Keratinocyte (primary cell): Measurements from ENCODE around the gene CANT1. TPM values are rescaled to one million over a fixed set of nuclear protein-coding genes. Genes with fewer than 3 reads are reported as not detected.

ENCODE experiments used
- DNase-seq: peaks from one replicate; pipeline ENCODE4 v3.0.0-alpha.2; 2011; ENCODE audit warnings: low read depth, missing footprints, low spot score
- FAIRE-seq: peaks from 2 replicates; lab custom pipeline; 2011; peaks lifted over from hg19 to GRCh38; lab: Jason Lieb, UNC
- H2AFZ ChIP-seq: 2 replicates; pipeline ENCODE4 v1.6.0; 2012; ENCODE audit warnings: low read length, control low read depth, inconsistent platforms; ENCODE audit not compliant: control insufficient read depth
- H3K27ac ChIP-seq: 2 replicates; pipeline ENCODE4 v1.5.1; 2011; ENCODE audit warnings: low read length; ENCODE audit not compliant: control insufficient read depth, insufficient read depth
- H3K27me3 ChIP-seq: 3 replicates; pipeline ENCODE4 v1.6.0; 2011; ENCODE audit warnings: low read length; ENCODE audit not compliant: control insufficient read depth, insufficient read depth; ENCODE audit errors: extremely low read depth
- H3K36me3 ChIP-seq, 2 experiments: 2 replicates in 1 of 2; 3 replicates in 1 of 2; pipeline ENCODE4 v1.5.1; 2011; ENCODE audit warnings: low read length in 2 of 2, mild to moderate bottlenecking in 1 of 2; ENCODE audit not compliant: control insufficient read depth in 2 of 2, insufficient read depth in 2 of 2; ENCODE audit errors: extremely low read depth in 1 of 2
- H3K4me1 ChIP-seq: 3 replicates; pipeline ENCODE4 v1.5.1; 2011; ENCODE audit warnings: low read length; ENCODE audit not compliant: control insufficient read depth, insufficient read depth; ENCODE audit errors: extremely low read depth
- H3K4me2 ChIP-seq: 3 replicates; pipeline ENCODE4 v1.6.0; 2011; ENCODE audit warnings: low read depth, low read length; ENCODE audit not compliant: control insufficient read depth, insufficient read depth; ENCODE audit errors: extremely low read depth
- H3K4me3 ChIP-seq, 3 experiments: fragments of 200-600 bp in 1 of 3; sonication (generic) in 1 of 3; 2 replicates in 2 of 3; 3 replicates in 1 of 3; pipeline ENCODE4 v1.5.1; 2011 to 2016; ENCODE audit warnings: low read length in 3 of 3, mild to moderate bottlenecking in 3 of 3, control low read depth in 2 of 3, inconsistent platforms in 1 of 3, low read depth in 1 of 3, mixed read lengths in 1 of 3, mixed run types in 1 of 3, moderate library complexity in 1 of 3; ENCODE audit not compliant: control insufficient read depth in 2 of 3, insufficient read depth in 2 of 3; ENCODE audit errors: extremely low read depth in 1 of 3
- H3K79me2 ChIP-seq: 2 replicates; pipeline ENCODE4 v1.6.0; 2012; ENCODE audit warnings: low read length; ENCODE audit not compliant: control insufficient read depth, insufficient read depth
- H3K9ac ChIP-seq: 3 replicates; pipeline ENCODE4 v1.6.0; 2011; ENCODE audit warnings: low read length; ENCODE audit not compliant: control insufficient read depth, insufficient read depth; ENCODE audit errors: extremely low read depth
- H3K9me1 ChIP-seq: 3 replicates; pipeline ENCODE4 v1.6.0; 2011; ENCODE audit warnings: low read length; ENCODE audit not compliant: control insufficient read depth, insufficient read depth; ENCODE audit errors: extremely low read depth
- H3K9me3 ChIP-seq: 2 replicates; pipeline ENCODE4 v1.5.1; 2012; ENCODE audit warnings: low read depth, low read length; ENCODE audit not compliant: control insufficient read depth
- H4K20me1 ChIP-seq: 3 replicates; pipeline ENCODE4 v1.6.0; 2011; ENCODE audit warnings: low read length; ENCODE audit not compliant: control insufficient read depth, insufficient read depth; ENCODE audit errors: extremely low read depth
- EZH2 ChIP-seq: IDR thresholded peaks from one replicate; pipeline ENCODE4 v1.6.1; 2012; ENCODE audit warnings: inconsistent platforms, mild to moderate bottlenecking, low read length, moderate library complexity
- dilution Hi-C: fragments of 300-500 bp; cut with MboI; formaldehyde crosslinking; loops from one replicate; pipeline ENCODE4 v1.7.0; 2020; ENCODE audit warnings: low sequenced_read_pairs; ENCODE audit not compliant: extremely low pct_ligation_motif_present
- polyA plus RNA-seq, 5 experiments: library from polyadenylated mRNA; depleted of rRNA in 3 of 5; stranded (reverse) in 3 of 5; stranded (forward) in 1 of 5; unstranded in 1 of 5; fragments of >200 nt; gene quantifications; 1 replicate in 1 of 5; 2 replicates in 3 of 5; 3 replicates in 1 of 5; pipeline versions ENCODE4 v1.2.1 to v1.2.3, GENCODE V29; 2011 to 2012; ENCODE audit warnings: missing spikeins in 2 of 5, low read depth in 1 of 5, low replicate concordance in 1 of 5
- TF ChIP-seq, protein P1 (sequence below), 3 experiments: IDR thresholded peaks in 1 of 3; conservative IDR thresholded peaks in 1 of 3; optimal IDR thresholded peaks in 1 of 3; 2 replicates in 2 of 3; 3 replicates in 1 of 3; pipeline versions ENCODE3 to v1.5.1; 2011; ENCODE audit warnings: low read length in 3 of 3, mild to moderate bottlenecking in 3 of 3, moderate library complexity in 2 of 3, control low read depth in 1 of 3, inconsistent platforms in 1 of 3; ENCODE audit not compliant: insufficient read depth in 2 of 3; ENCODE audit errors: extremely low read depth in 1 of 3

CANT1 gene
- polyA plus RNA-seq, 1 donor (not counting 4 experiments of a cell fraction or from before 2014, with no cell fraction given), result 53.2 TPM

- Histone ChIP-seq H3K9me3 (no peaks in the 10 kb centered on the region), H3K79me2 (no peaks in the 10 kb centered on the region), H2AFZ (no peak overlapping the region), H4K20me1 (no peaks in the 10 kb centered on the region), H3K4me1 (peaks cover 9% of the 10 kb centered on the region), H3K27me3 (peaks cover 19% of the 10 kb centered on the region), H3K9me1 (no peaks in the 10 kb centered on the region), H3K27ac (no peak overlapping the region), H3K4me2 (no peak overlapping the region), H3K36me3 (no peaks in the 10 kb centered on the region), H3K9ac (no peak overlapping the region), H3K4me3 (no peak overlapping the region)
- DNase-seq (no peak), FAIRE-seq (no peak)
- TF ChIP-seq, protein P1, sequence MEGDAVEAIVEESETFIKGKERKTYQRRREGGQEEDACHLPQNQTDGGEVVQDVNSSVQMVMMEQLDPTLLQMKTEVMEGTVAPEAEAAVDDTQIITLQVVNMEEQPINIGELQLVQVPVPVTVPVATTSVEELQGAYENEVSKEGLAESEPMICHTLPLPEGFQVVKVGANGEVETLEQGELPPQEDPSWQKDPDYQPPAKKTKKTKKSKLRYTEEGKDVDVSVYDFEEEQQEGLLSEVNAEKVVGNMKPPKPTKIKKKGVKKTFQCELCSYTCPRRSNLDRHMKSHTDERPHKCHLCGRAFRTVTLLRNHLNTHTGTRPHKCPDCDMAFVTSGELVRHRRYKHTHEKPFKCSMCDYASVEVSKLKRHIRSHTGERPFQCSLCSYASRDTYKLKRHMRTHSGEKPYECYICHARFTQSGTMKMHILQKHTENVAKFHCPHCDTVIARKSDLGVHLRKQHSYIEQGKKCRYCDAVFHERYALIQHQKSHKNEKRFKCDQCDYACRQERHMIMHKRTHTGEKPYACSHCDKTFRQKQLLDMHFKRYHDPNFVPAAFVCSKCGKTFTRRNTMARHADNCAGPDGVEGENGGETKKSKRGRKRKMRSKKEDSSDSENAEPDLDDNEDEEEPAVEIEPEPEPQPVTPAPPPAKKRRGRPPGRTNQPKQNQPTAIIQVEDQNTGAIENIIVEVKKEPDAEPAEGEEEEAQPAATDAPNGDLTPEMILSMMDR (optimal IDR thresholded peaks at IDR 0.05 in 1 of 3, IDR thresholded peaks at IDR 0.05 in 1 of 3, conservative IDR thresholded peaks at IDR 0.05 in 1 of 3; ENCODE audit: extremely low read depth in 1 of 3, insufficient read depth in 2 of 3, low read length in 3 of 3), result no peak
- no peak for TF ChIP-seq EZH2
- dilution Hi-C loops, result no loop called here
Measured at GRCh38 chr17:78959803-78960202, 49.8 kb downstream of the CANT1 start.

- no peak overlapping the region for H3K9ac ChIP-seq
- FAIRE-seq (no peak), DNase-seq (no peak)
- H3K36me3 ChIP-seq, result no peaks in the 10 kb centered on the region
- peaks cover 21% of the 10 kb centered on the region for H3K27me3 ChIP-seq
- H4K20me1 ChIP-seq, result no peaks in the 10 kb centered on the region
- H3K9me1 ChIP-seq, result no peaks in the 10 kb centered on the region
- dilution Hi-C loops, result no loop called here
- no peak for TF ChIP-seq EZH2
- TF ChIP-seq, protein P1 (optimal IDR thresholded peaks at IDR 0.05 in 1 of 3, IDR thresholded peaks at IDR 0.05 in 1 of 3, conservative IDR thresholded peaks at IDR 0.05 in 1 of 3; ENCODE audit: extremely low read depth in 1 of 3, insufficient read depth in 2 of 3, low read length in 3 of 3), result no peak
- no peak overlapping the region for H2AFZ ChIP-seq
- H3K4me2 ChIP-seq, result no peak overlapping the region
- H3K27ac ChIP-seq, result no peak overlapping the region
- no peaks in the 10 kb centered on the region for H3K9me3 ChIP-seq
- peaks cover 9% of the 10 kb centered on the region for H3K4me1 ChIP-seq
- H3K4me3 ChIP-seq, result no peak overlapping the region
- H3K79me2 ChIP-seq, result no peaks in the 10 kb centered on the region
Measured at GRCh38 chr17:78958641-78959127, 50.9 kb downstream of the CANT1 start.
